K562 (cell line): ENCODE results near the gene SPINK14. TPM values are rescaled to one million over a fixed set of nuclear protein-coding genes. Genes with fewer than 3 reads are reported as not detected.

Experiments
- ATAC-seq: fragments of 200-7000 bp; cut with Tn5 transposase; 3 replicates; pipeline ENCODE4 v1.9.1; 2020; ENCODE audit warnings: moderate library complexity
- BruUV-seq: library from RNA; stranded (reverse); fragments of 400-500 nt; replicated peaks from 2 replicates; lab custom pipeline; 2021; lab: Mats Ljungman, UMichigan
- CTCF ChIA-PET: fragments of 300-600 bp; formaldehyde crosslinking; extraction: SDS; loops from one replicate; lab custom pipeline; 2021; ENCODE audit warnings: low intra/inter-chr PET ratio; lab: Yijun Ruan, JAX
- POLR2A ChIA-PET: fragments of 300-600, 350-650 bp; sonication (Branson Sonifier 250); formaldehyde crosslinking; extraction: SDS; loops from one replicate; lab custom pipeline; 2021; ENCODE audit warnings: antibody characterized with exemption, inconsistent platforms; lab: Yijun Ruan, JAX
- DNase-seq, 4 experiments: peaks; one replicate each; pipeline versions ENCODE4 v3.0.0 to v3.0.0-alpha.2; 2011 to 2018; ENCODE audit warnings: low spot score in 3 of 4, mixed read lengths in 3 of 4; ENCODE audit errors: extremely low read depth in 1 of 4
- FAIRE-seq: peaks from 2 replicates; lab custom pipeline; 2011; peaks lifted over from hg19 to GRCh38; lab: Jason Lieb, UNC
- H2AFZ ChIP-seq: 2 replicates; pipeline ENCODE4 v1.6.0; 2011; ENCODE audit warnings: low read depth, low read length, control low read depth, inconsistent platforms
- H3K27ac ChIP-seq: fragments of 200-600 bp; 3 replicates; pipeline ENCODE4 v1.8.0; 2011; ENCODE audit warnings: low read depth, mild to moderate bottlenecking, control low read depth, inconsistent platforms, low read length, moderate library complexity, mixed read lengths; ENCODE audit errors: extremely low read depth
- H3K27me3 ChIP-seq, 2 experiments: fragments of 300-600 bp in 1 of 2; 2 replicates in 1 of 2; 3 replicates in 1 of 2; pipeline versions ENCODE4 v1.6.0 to v1.8.0; 2011; ENCODE audit warnings: inconsistent platforms in 2 of 2, low read length in 2 of 2, mild to moderate bottlenecking in 1 of 2, mixed read lengths in 1 of 2, moderate library complexity in 1 of 2; ENCODE audit not compliant: control insufficient read depth in 2 of 2, insufficient read depth in 2 of 2
- H3K36me3 ChIP-seq: fragments of 300-600 bp; 3 replicates; pipeline ENCODE4 v1.8.0; 2011; ENCODE audit warnings: mild to moderate bottlenecking, low read length, inconsistent platforms; ENCODE audit not compliant: control insufficient read depth, insufficient read depth
- H3K4me1 ChIP-seq, 2 experiments: fragments of 200-600 bp in 1 of 2; replicated peaks in 1 of 2; 2 replicates in 1 of 2; 3 replicates in 1 of 2; pipeline versions ENCODE4 v1.5.1 to v1.8.0; 2011; ENCODE audit warnings: inconsistent platforms in 2 of 2, low read length in 2 of 2, mild to moderate bottlenecking in 1 of 2, mixed read lengths in 1 of 2, moderate library complexity in 1 of 2; ENCODE audit not compliant: control insufficient read depth in 2 of 2, insufficient read depth in 2 of 2
- H3K4me2 ChIP-seq: 2 replicates; pipeline ENCODE4 v1.6.1; 2011; ENCODE audit warnings: low read length, control low read depth, inconsistent platforms, mixed read lengths; ENCODE audit not compliant: insufficient read depth
- H3K4me3 ChIP-seq: fragments of 200-600 bp; sonication (generic), shearing (Covaris generic); 2 replicates; pipeline ENCODE4 v1.5.1; 2016; ENCODE audit warnings: control low read depth, inconsistent platforms
- H3K79me2 ChIP-seq: fragments of 200-600 bp; 3 replicates; pipeline ENCODE4 v1.8.0; 2011; ENCODE audit warnings: low read length, inconsistent platforms; ENCODE audit not compliant: control insufficient read depth, insufficient read depth
- H3K9ac ChIP-seq, 2 experiments: 2 replicates each; pipeline versions ENCODE4 v1.6.0 to v1.6.1; 2011; ENCODE audit warnings: low read depth in 2 of 2, low read length in 2 of 2, control low read depth in 1 of 2, inconsistent platforms in 1 of 2, mild to moderate bottlenecking in 1 of 2, mixed read lengths in 1 of 2; ENCODE audit not compliant: insufficient read depth in 1 of 2
- H3K9me1 ChIP-seq: one replicate; pipeline ENCODE4 v1.6.0; 2011; ENCODE audit warnings: inconsistent platforms, mild to moderate bottlenecking, low read length, moderate library complexity; ENCODE audit not compliant: control insufficient read depth, insufficient read depth
- H3K9me3 ChIP-seq: replicated peaks from 2 replicates; pipeline ENCODE4 v1.5.1; 2011; ENCODE audit warnings: low read depth, low read length, inconsistent platforms; ENCODE audit not compliant: control insufficient read depth, insufficient read depth
- H4K20me1 ChIP-seq: replicated peaks from 2 replicates; pipeline ENCODE4 v1.6.1; 2011; ENCODE audit warnings: low read length, inconsistent platforms, mixed read lengths; ENCODE audit not compliant: control insufficient read depth, insufficient read depth
- GATAD2B ChIP-seq: fragments of 450-650 bp; IDR thresholded peaks from 2 replicates; pipeline ENCODE4 v1.6.1; 2017; ENCODE audit warnings: mild to moderate bottlenecking, borderline replicate concordance
- RBM22 ChIP-seq: fragments of 200-400 bp; formaldehyde crosslinking; IDR thresholded peaks from 2 replicates; pipeline ENCODE4 v1.6.1; 2018; ENCODE audit warnings: low read length, low read depth; ENCODE audit not compliant: poor library complexity, severe bottlenecking
- TRIM28 ChIP-seq: fragments of 450-650 bp; IDR thresholded peaks from 2 replicates; pipeline ENCODE4 v1.6.1; 2017
- ZNF146 ChIP-seq: IDR thresholded peaks from one replicate; pipeline ENCODE4 v1.6.1; 2018; ENCODE audit warnings: missing compliant biosample characterization; ENCODE audit not compliant: unreplicated experiment
- ZNF263 ChIP-seq: sonication (generic); formaldehyde crosslinking; IDR thresholded peaks from 2 replicates; pipeline ENCODE4 v1.8.0; 2022; ENCODE audit warnings: mild to moderate bottlenecking, missing genetic modification reagents, borderline replicate concordance
- WGBS: fragments of 100-300 bp; shearing (Covaris generic); methylation state at CpG from one replicate; pipeline ENCODE4 v1.1.6; 2016; ENCODE audit warnings: low coverage, mixed read lengths; ENCODE audit not compliant: insufficient coverage; ENCODE audit errors: missing lambda C conversion rate; 5-methylcytosine and 5-hydroxymethylcytosine counted together
- in situ Hi-C: fragments of 300-500 bp; cut with MboI; formaldehyde crosslinking; loops from 4 replicates; pipeline ENCODE4 v1.15.0; 2018; ENCODE audit warnings: inconsistent platforms, mixed read lengths
- intact Hi-C: fragments of 100-400 bp; cut with micrococcal nuclease; formaldehyde crosslinking; loops from 2 replicates; pipeline ENCODE4 v1.14.2; 2022
- polyA plus RNA-seq, 8 experiments: library from polyadenylated mRNA; depleted of rRNA in 4 of 8; stranded (reverse) in 5 of 8; unstranded in 3 of 8; fragments of >200 nt; fragmentation: Nextera tagmentation in 2 of 8; fragmentation: Illumina TruSeq in 1 of 8; extraction: Ambion mirVana in 2 of 8; extraction: Trizol in 1 of 8; gene quantifications; 2 replicates each; pipeline versions ENCODE4 v1.2.1 to v1.2.3, GENCODE V29; 2011 to 2014; ENCODE audit warnings: inconsistent platforms in 1 of 8, missing spikeins in 1 of 8
- total RNA-seq, 7 experiments: library from RNA; depleted of rRNA in 6 of 7; stranded (reverse); fragments of >200 nt in 6 of 7; fragmentation: Illumina TruSeq in 2 of 7; extraction: Trizol in 2 of 7; gene quantifications; 2 replicates each; pipeline versions ENCODE4 v1.2.1 to v1.2.3, GENCODE V29; 2011 to 2021; ENCODE audit warnings: low replicate concordance in 1 of 7
- TF ChIP-seq, protein P1 (sequence below): sonication (generic); formaldehyde crosslinking; IDR thresholded peaks from 2 replicates; pipeline ENCODE4 v1.8.0; 2022; ENCODE audit warnings: mild to moderate bottlenecking, missing genetic modification reagents
- TF ChIP-seq, protein P2 (sequence below), 2 experiments: IDR thresholded peaks in 1 of 2; conservative IDR thresholded peaks in 1 of 2; 2 replicates each; pipeline ENCODE4 v1.6.1; 2016; ENCODE audit warnings: low read depth in 2 of 2, mild to moderate bottlenecking in 1 of 2, missing compliant biosample characterization in 1 of 2, missing genetic modification characterization in 1 of 2, moderate library complexity in 1 of 2

The SPINK14 gene
- total and polyA plus RNA-seq, 9 of the 15 experiments (the other 6 are each of a cell fraction or from before 2014, with no cell fraction given): not detected

DNA sequence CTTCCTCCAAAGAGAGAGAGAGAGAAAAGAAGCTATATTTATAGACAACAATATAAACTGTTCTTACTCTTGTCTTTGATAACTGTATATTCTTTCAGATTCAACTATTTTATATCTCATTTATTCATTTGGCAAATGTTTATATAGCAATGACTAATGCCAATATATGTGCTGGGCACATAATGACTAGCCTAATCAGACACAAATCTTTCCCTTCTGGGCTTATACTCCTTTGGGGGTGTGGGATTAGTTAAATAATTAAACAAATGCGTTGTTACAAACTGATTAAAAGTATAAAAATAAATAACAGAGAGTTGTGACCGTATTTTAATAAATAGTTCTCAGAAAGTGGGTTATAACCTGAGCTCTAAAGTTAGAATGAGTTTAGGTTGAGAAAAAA is 4.0 kb downstream of the SPINK14 start (continued):
- TF ChIP-seq, protein P1, sequence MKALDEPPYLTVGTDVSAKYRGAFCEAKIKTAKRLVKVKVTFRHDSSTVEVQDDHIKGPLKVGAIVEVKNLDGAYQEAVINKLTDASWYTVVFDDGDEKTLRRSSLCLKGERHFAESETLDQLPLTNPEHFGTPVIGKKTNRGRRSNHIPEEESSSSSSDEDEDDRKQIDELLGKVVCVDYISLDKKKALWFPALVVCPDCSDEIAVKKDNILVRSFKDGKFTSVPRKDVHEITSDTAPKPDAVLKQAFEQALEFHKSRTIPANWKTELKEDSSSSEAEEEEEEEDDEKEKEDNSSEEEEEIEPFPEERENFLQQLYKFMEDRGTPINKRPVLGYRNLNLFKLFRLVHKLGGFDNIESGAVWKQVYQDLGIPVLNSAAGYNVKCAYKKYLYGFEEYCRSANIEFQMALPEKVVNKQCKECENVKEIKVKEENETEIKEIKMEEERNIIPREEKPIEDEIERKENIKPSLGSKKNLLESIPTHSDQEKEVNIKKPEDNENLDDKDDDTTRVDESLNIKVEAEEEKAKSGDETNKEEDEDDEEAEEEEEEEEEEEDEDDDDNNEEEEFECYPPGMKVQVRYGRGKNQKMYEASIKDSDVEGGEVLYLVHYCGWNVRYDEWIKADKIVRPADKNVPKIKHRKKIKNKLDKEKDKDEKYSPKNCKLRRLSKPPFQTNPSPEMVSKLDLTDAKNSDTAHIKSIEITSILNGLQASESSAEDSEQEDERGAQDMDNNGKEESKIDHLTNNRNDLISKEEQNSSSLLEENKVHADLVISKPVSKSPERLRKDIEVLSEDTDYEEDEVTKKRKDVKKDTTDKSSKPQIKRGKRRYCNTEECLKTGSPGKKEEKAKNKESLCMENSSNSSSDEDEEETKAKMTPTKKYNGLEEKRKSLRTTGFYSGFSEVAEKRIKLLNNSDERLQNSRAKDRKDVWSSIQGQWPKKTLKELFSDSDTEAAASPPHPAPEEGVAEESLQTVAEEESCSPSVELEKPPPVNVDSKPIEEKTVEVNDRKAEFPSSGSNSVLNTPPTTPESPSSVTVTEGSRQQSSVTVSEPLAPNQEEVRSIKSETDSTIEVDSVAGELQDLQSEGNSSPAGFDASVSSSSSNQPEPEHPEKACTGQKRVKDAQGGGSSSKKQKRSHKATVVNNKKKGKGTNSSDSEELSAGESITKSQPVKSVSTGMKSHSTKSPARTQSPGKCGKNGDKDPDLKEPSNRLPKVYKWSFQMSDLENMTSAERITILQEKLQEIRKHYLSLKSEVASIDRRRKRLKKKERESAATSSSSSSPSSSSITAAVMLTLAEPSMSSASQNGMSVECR (CRISPR knock-in tag): no peak

DNA sequence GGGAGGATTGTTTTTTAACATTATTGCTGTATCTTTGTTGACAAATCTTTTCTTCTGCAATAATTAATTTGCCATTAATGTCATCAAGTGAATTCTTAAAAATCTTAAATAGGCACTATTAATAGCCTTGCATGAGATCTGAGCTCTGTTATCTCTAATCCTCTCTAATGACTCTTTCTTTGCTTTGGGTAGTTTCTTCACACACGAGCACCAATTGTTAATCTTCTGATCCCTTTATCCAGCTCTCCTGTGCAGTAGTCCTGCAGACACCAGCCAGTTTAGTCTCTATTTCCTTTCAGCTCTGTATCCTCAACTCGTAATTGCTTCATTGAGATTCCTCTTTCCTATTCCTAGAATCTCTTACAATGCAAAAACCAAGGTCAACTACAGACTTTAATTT is 8.1 kb downstream of the SPINK14 start:
- no peaks in the 10 kb centered on the region for H4K20me1 ChIP-seq
- no peaks in the 10 kb centered on the region for H3K27me3 ChIP-seq
- in situ Hi-C loops: loop anchor here (5.0 to 25.0 kb wide), 2 partner anchors 556 to 861 kb away; no protein-coding TSS in a partner anchor
- BruUV-seq: no TSS peak
- H3K4me1 ChIP-seq: no peaks in the 10 kb centered on the region
- 4% methylated on average over 2 of the region's 2 CpGs for WGBS
- no peak overlapping the region for H2AFZ ChIP-seq
- H3K36me3 ChIP-seq: no peaks in the 10 kb centered on the region
- H3K79me2 ChIP-seq: no peaks in the 10 kb centered on the region
- ChIA-PET CTCF (no interaction called here), POLR2A (no interaction called here)
- no peaks in the 10 kb centered on the region for H3K9me3 ChIP-seq
- no peak overlapping the region for H3K27ac ChIP-seq
- H3K9me1 ChIP-seq: no peaks in the 10 kb centered on the region
- no peak for FAIRE-seq
- ATAC-seq: no peak
- no peak overlapping the region for H3K9ac ChIP-seq
- intact Hi-C loops: loop anchor here (10.0 kb wide), 1 partner anchor 938 kb away; no protein-coding TSS in a partner anchor
- TF ChIP-seq ZNF263 (CRISPR knock-in tag) (no peak), TRIM28 (no peak), ZNF146 (no peak), GATAD2B (no peak), RBM22 (no peak)
- TF ChIP-seq, protein P2, sequence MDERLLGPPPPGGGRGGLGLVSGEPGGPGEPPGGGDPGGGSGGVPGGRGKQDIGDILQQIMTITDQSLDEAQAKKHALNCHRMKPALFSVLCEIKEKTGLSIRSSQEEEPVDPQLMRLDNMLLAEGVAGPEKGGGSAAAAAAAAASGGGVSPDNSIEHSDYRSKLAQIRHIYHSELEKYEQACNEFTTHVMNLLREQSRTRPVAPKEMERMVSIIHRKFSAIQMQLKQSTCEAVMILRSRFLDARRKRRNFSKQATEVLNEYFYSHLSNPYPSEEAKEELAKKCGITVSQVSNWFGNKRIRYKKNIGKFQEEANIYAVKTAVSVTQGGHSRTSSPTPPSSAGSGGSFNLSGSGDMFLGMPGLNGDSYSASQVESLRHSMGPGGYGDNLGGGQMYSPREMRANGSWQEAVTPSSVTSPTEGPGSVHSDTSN (CRISPR knock-in tag; IDR thresholded peaks at IDR 0.05; ENCODE audit: low read depth): no peak
- TF ChIP-seq, protein P2 (tag; conservative IDR thresholded peaks at IDR 0.05; ENCODE audit: low read depth): no peak
- H3K4me3 ChIP-seq: no peak overlapping the region
- no peak for DNase-seq
- no peak overlapping the region for H3K4me2 ChIP-seq
